K562 (cell line): Measurements from ENCODE around the gene BAMBI. TPM values are rescaled to one million over a fixed set of nuclear protein-coding genes. Genes with fewer than 3 reads are reported as not detected.
A peak's percentile ranks its signal among the peaks of the same experiment; 100 is the strongest.

ENCODE experiments used
- ATAC-seq: fragments of 200-7000 bp; cut with Tn5 transposase; 3 replicates; pipeline ENCODE4 v1.9.1; 2020; ENCODE audit warnings: moderate library complexity
- BruUV-seq: library from RNA; stranded (reverse); fragments of 400-500 nt; replicated peaks from 2 replicates; lab custom pipeline; 2021; lab: Mats Ljungman, UMichigan
- CTCF ChIA-PET: fragments of 300-600 bp; formaldehyde crosslinking; extraction: SDS; loops from one replicate; lab custom pipeline; 2021; ENCODE audit warnings: low intra/inter-chr PET ratio; lab: Yijun Ruan, JAX
- POLR2A ChIA-PET: fragments of 300-600, 350-650 bp; sonication (Branson Sonifier 250); formaldehyde crosslinking; extraction: SDS; loops from one replicate; lab custom pipeline; 2021; ENCODE audit warnings: antibody characterized with exemption, inconsistent platforms; lab: Yijun Ruan, JAX
- DNase-seq, 4 experiments: peaks; one replicate each; pipeline versions ENCODE4 v3.0.0 to v3.0.0-alpha.2; 2011 to 2018; ENCODE audit warnings: low spot score in 3 of 4, mixed read lengths in 3 of 4; ENCODE audit errors: extremely low read depth in 1 of 4
- FAIRE-seq: peaks from 2 replicates; lab custom pipeline; 2011; peaks lifted over from hg19 to GRCh38; lab: Jason Lieb, UNC
- H2AFZ ChIP-seq: 2 replicates; pipeline ENCODE4 v1.6.0; 2011; ENCODE audit warnings: low read depth, low read length, control low read depth, inconsistent platforms
- H3K27ac ChIP-seq: fragments of 200-600 bp; 3 replicates; pipeline ENCODE4 v1.8.0; 2011; ENCODE audit warnings: low read depth, mild to moderate bottlenecking, control low read depth, inconsistent platforms, low read length, moderate library complexity, mixed read lengths; ENCODE audit errors: extremely low read depth
- H3K27me3 ChIP-seq, 2 experiments: fragments of 300-600 bp in 1 of 2; 2 replicates in 1 of 2; 3 replicates in 1 of 2; pipeline versions ENCODE4 v1.6.0 to v1.8.0; 2011; ENCODE audit warnings: inconsistent platforms in 2 of 2, low read length in 2 of 2, mild to moderate bottlenecking in 1 of 2, mixed read lengths in 1 of 2, moderate library complexity in 1 of 2; ENCODE audit not compliant: control insufficient read depth in 2 of 2, insufficient read depth in 2 of 2
- H3K36me3 ChIP-seq: fragments of 300-600 bp; 3 replicates; pipeline ENCODE4 v1.8.0; 2011; ENCODE audit warnings: mild to moderate bottlenecking, low read length, inconsistent platforms; ENCODE audit not compliant: control insufficient read depth, insufficient read depth
- H3K4me1 ChIP-seq, 2 experiments: fragments of 200-600 bp in 1 of 2; replicated peaks in 1 of 2; 2 replicates in 1 of 2; 3 replicates in 1 of 2; pipeline versions ENCODE4 v1.5.1 to v1.8.0; 2011; ENCODE audit warnings: inconsistent platforms in 2 of 2, low read length in 2 of 2, mild to moderate bottlenecking in 1 of 2, mixed read lengths in 1 of 2, moderate library complexity in 1 of 2; ENCODE audit not compliant: control insufficient read depth in 2 of 2, insufficient read depth in 2 of 2
- H3K4me2 ChIP-seq: 2 replicates; pipeline ENCODE4 v1.6.1; 2011; ENCODE audit warnings: low read length, control low read depth, inconsistent platforms, mixed read lengths; ENCODE audit not compliant: insufficient read depth
- H3K4me3 ChIP-seq: fragments of 200-600 bp; sonication (generic), shearing (Covaris generic); 2 replicates; pipeline ENCODE4 v1.5.1; 2016; ENCODE audit warnings: control low read depth, inconsistent platforms
- H3K79me2 ChIP-seq: fragments of 200-600 bp; 3 replicates; pipeline ENCODE4 v1.8.0; 2011; ENCODE audit warnings: low read length, inconsistent platforms; ENCODE audit not compliant: control insufficient read depth, insufficient read depth
- H3K9ac ChIP-seq, 2 experiments: 2 replicates each; pipeline versions ENCODE4 v1.6.0 to v1.6.1; 2011; ENCODE audit warnings: low read depth in 2 of 2, low read length in 2 of 2, control low read depth in 1 of 2, inconsistent platforms in 1 of 2, mild to moderate bottlenecking in 1 of 2, mixed read lengths in 1 of 2; ENCODE audit not compliant: insufficient read depth in 1 of 2
- H3K9me1 ChIP-seq: one replicate; pipeline ENCODE4 v1.6.0; 2011; ENCODE audit warnings: inconsistent platforms, mild to moderate bottlenecking, low read length, moderate library complexity; ENCODE audit not compliant: control insufficient read depth, insufficient read depth
- H3K9me3 ChIP-seq: replicated peaks from 2 replicates; pipeline ENCODE4 v1.5.1; 2011; ENCODE audit warnings: low read depth, low read length, inconsistent platforms; ENCODE audit not compliant: control insufficient read depth, insufficient read depth
- H4K20me1 ChIP-seq: replicated peaks from 2 replicates; pipeline ENCODE4 v1.6.1; 2011; ENCODE audit warnings: low read length, inconsistent platforms, mixed read lengths; ENCODE audit not compliant: control insufficient read depth, insufficient read depth
- BDP1 ChIP-seq: IDR thresholded peaks from 3 replicates; pipeline ENCODE4 v1.6.1; 2011; ENCODE audit not compliant: insufficient read length, insufficient read depth
- CHD2 ChIP-seq: IDR thresholded peaks from 2 replicates; pipeline ENCODE4 v1.6.1; 2011; ENCODE audit warnings: low read depth, low read length
- DEAF1 ChIP-seq: fragments of 450-650 bp; formaldehyde crosslinking; IDR thresholded peaks from 2 replicates; pipeline ENCODE4 v1.4.0; 2020; ENCODE audit warnings: mild to moderate bottlenecking, moderate library complexity
- DMBX1 ChIP-seq: fragments of 250-450 bp; sonication (Bioruptor Pico); IDR thresholded peaks from 2 replicates; pipeline ENCODE4 v1.8.0; 2022; ENCODE audit warnings: inconsistent platforms, mild to moderate bottlenecking, moderate library complexity, borderline replicate concordance
- KDM1A ChIP-seq, 2 experiments: fragments of 450-650 bp; IDR thresholded peaks; 2 replicates each; pipeline ENCODE4 v1.6.1; 2016; ENCODE audit warnings: mild to moderate bottlenecking in 2 of 2
- RBBP5 ChIP-seq: fragments of 200-600 bp; sonication (generic); IDR thresholded peaks from 2 replicates; pipeline ENCODE4 v1.6.1; 2012; ENCODE audit warnings: borderline replicate concordance, mild to moderate bottlenecking, low read length, control low read depth, inconsistent platforms; ENCODE audit not compliant: insufficient read depth, poor library complexity, severe bottlenecking
- RBM25 ChIP-seq: fragments of 200-400 bp; formaldehyde crosslinking; IDR thresholded peaks from 2 replicates; pipeline ENCODE4 v1.6.1; 2018; ENCODE audit warnings: low read length, low read depth, moderate library complexity; ENCODE audit not compliant: severe bottlenecking
- TBL1XR1 ChIP-seq, 2 experiments: IDR thresholded peaks; 2 replicates each; pipeline ENCODE4 v1.6.1; 2012; ENCODE audit warnings: improper control_type of control experiment in 2 of 2, low read length in 2 of 2, mild to moderate bottlenecking in 1 of 2
- ZNF121 ChIP-seq: sonication (generic); formaldehyde crosslinking; conservative IDR thresholded peaks from 2 replicates; pipeline ENCODE4 v1.8.0; 2022; ENCODE audit warnings: missing genetic modification reagents
- ZNF785 ChIP-seq: fragments of 250-450 bp; sonication (Bioruptor Pico); IDR thresholded peaks from 2 replicates; pipeline ENCODE4 v1.4.0; 2020; ENCODE audit warnings: mild to moderate bottlenecking
- WGBS: fragments of 100-300 bp; shearing (Covaris generic); methylation state at CpG from one replicate; pipeline ENCODE4 v1.1.6; 2016; ENCODE audit warnings: low coverage, mixed read lengths; ENCODE audit not compliant: insufficient coverage; ENCODE audit errors: missing lambda C conversion rate; 5-methylcytosine and 5-hydroxymethylcytosine counted together
- in situ Hi-C: fragments of 300-500 bp; cut with MboI; formaldehyde crosslinking; loops from 4 replicates; pipeline ENCODE4 v1.15.0; 2018; ENCODE audit warnings: inconsistent platforms, mixed read lengths
- intact Hi-C: fragments of 100-400 bp; cut with micrococcal nuclease; formaldehyde crosslinking; loops from 2 replicates; pipeline ENCODE4 v1.14.2; 2022
- polyA plus RNA-seq, 8 experiments: library from polyadenylated mRNA; depleted of rRNA in 4 of 8; stranded (reverse) in 5 of 8; unstranded in 3 of 8; fragments of >200 nt; fragmentation: Nextera tagmentation in 2 of 8; fragmentation: Illumina TruSeq in 1 of 8; extraction: Ambion mirVana in 2 of 8; extraction: Trizol in 1 of 8; gene quantifications; 2 replicates each; pipeline versions ENCODE4 v1.2.1 to v1.2.3, GENCODE V29; 2011 to 2014; ENCODE audit warnings: inconsistent platforms in 1 of 8, missing spikeins in 1 of 8
- total RNA-seq, 7 experiments: library from RNA; depleted of rRNA in 6 of 7; stranded (reverse); fragments of >200 nt in 6 of 7; fragmentation: Illumina TruSeq in 2 of 7; extraction: Trizol in 2 of 7; gene quantifications; 2 replicates each; pipeline versions ENCODE4 v1.2.1 to v1.2.3, GENCODE V29; 2011 to 2021; ENCODE audit warnings: low replicate concordance in 1 of 7

BAMBI gene
- total and polyA plus RNA-seq, 9 of the 15 experiments (the other 6 are each of a cell fraction or from before 2014, with no cell fraction given): 2.0 to 21.8 (median 13.5) TPM

- in situ Hi-C loops (no loop called here), intact Hi-C loops (no loop called here)
- no peak overlapping the region for H3K27ac ChIP-seq
- H2AFZ ChIP-seq: no peak overlapping the region
- no peaks in the 10 kb centered on the region; a peak in 1 of 5 replicates for H3K4me1 ChIP-seq
- H3K9me3 ChIP-seq: no peaks in the 10 kb centered on the region
- CTCF ChIA-PET: no interaction called here
- WGBS: 55% methylated on average over 3 of the region's 3 CpGs
- H3K79me2 ChIP-seq: no peaks in the 10 kb centered on the region
- no peaks in the 10 kb centered on the region for H4K20me1 ChIP-seq
- POLR2A ChIA-PET: no interaction called here
- no peaks in the 10 kb centered on the region for H3K27me3 ChIP-seq
- DNase-seq (no peak), ATAC-seq (no peak), FAIRE-seq (no peak)
- no TSS peak for BruUV-seq
- H3K36me3 ChIP-seq: no peaks in the 10 kb centered on the region
- H3K4me3 ChIP-seq: no peak overlapping the region
- H3K9me1 ChIP-seq: no peaks in the 10 kb centered on the region
- H3K4me2 ChIP-seq: no peak overlapping the region
- peak; percentile 44 for TF ChIP-seq RBM25
- no peak for TF ChIP-seq CHD2
- no peak for TF ChIP-seq TBL1XR1 (IDR thresholded peaks at IDR 0.05; ENCODE audit: low read length in 2 of 2)
- TF ChIP-seq ZNF121: peak; percentile 89
- TF ChIP-seq KDM1A (IDR thresholded peaks at IDR 0.05): 0 out of 4 replicates have a peak, but pooled peaks of 1 of the 2 experiments have one; percentile 25
- H3K9ac ChIP-seq: no peak overlapping the region
These were observed 14.7 kb downstream of the BAMBI start for GRCh38 chr10:28692050-28692449.

DNA sequence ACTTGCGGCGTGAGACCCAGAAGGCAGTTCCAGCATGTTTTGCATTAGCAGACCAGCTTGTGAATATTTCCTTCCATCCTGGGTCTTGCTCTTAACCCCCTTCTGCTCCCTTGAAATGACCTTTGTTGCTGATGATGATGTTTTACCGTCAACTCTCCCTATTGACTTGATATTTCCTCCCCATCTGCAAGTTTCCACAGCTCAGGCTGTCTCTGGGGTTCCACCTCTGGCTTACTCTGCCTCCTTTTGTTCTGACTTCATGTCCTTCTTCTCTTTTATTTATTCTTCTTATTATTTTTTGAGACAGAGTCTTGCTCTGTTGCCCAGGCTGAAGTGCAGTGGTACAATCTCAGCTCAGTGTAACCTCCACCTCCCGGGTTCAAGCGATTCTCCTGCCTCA is 17.2 kb downstream of the BAMBI start:
- no TSS peak for BruUV-seq
- intact Hi-C loops: no loop called here
- Histone ChIP-seq H3K4me2 (no peak overlapping the region), H3K79me2 (no peaks in the 10 kb centered on the region), H3K9ac (no peak overlapping the region), H3K27ac (no peak overlapping the region), H3K27me3 (no peaks in the 10 kb centered on the region)
- ChIA-PET CTCF (no interaction called here), POLR2A (no interaction called here)
- TF ChIP-seq DMBX1 (CRISPR knock-in tag) (no peak), DEAF1 (CRISPR knock-in tag) (no peak), BDP1 (no peak), ZNF785 (CRISPR knock-in tag) (no peak), RBBP5 (no peak)
- TF ChIP-seq, all 486 proteins: peak for 0
- Histone ChIP-seq H3K4me1 (no peaks in the 10 kb centered on the region), H4K20me1 (no peaks in the 10 kb centered on the region), H3K9me1 (no peaks in the 10 kb centered on the region), H2AFZ (no peak overlapping the region), H3K36me3 (no peaks in the 10 kb centered on the region), H3K4me3 (no peak overlapping the region), H3K9me3 (no peaks in the 10 kb centered on the region)
- 55% methylated on average over 5 of the region's 5 CpGs for WGBS
- ATAC-seq: no peak
- FAIRE-seq: no peak
- no peak for DNase-seq
- in situ Hi-C loops: no loop called here
